ENCODE measurements around the gene ASGR2.
"Not testable (repeated sequence)": the region's sequence is repeated elsewhere in the genome, so short reads cannot be mapped to it uniquely, and the experiment has no call there.

Gene ASGR2

GRCh38 chr17:7126386-7126785, 11.8 kb upstream of the ASGR2 start:
- not testable (repeated sequence) for DNase-seq (ENCODE audit: low read depth in 4 of 4, low spot score in 1 of 4)

GRCh38 chr17:7124923-7125322, 10.3 kb upstream of the ASGR2 start:
- no peak for DNase-seq (ENCODE audit: low read depth in 4 of 4, low spot score in 1 of 4)

DNA sequence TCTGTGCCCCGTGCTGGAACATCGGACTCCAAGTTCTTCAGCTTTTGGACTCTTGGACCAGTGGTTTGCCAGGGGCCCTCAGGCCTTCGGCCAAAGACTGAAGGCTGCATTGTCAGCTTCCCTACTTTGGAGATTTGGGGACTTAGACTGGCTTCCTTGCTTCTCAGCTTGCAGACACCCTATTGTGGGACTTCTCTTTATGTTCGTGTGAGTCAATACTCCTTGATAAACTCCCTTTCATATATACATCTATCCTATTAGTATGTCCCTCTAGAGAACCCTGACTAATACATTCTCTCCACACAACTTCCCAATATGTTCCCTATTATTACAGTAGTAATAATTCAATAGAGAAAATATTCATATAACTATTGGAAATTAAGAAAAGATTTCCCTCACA, 9.2 kb upstream of the ASGR2 start:
- no peak for DNase-seq (ENCODE audit: low read depth in 4 of 4, low spot score in 1 of 4)

DNA sequence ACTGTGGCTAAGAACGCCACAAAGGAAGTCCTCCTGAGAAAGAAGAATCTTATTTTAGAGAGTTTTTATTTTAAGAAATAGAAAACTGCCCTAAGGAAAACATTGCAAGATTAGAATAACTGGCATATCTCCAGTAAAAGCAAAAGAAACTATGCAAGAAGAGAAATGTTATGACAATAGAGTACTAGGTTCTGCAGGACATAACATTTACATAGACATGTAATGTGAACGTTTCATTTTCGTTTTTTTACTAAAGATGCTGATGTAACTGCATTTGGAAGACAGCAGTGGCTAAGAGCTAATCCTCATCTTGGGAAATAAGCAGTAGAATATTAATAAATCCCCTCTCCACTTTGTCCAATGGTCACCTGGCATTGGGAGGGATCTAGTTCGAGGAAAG, 7.8 kb upstream of the ASGR2 start:
- DNase-seq (ENCODE audit: low read depth in 4 of 4, low spot score in 1 of 4): no peak

DNA sequence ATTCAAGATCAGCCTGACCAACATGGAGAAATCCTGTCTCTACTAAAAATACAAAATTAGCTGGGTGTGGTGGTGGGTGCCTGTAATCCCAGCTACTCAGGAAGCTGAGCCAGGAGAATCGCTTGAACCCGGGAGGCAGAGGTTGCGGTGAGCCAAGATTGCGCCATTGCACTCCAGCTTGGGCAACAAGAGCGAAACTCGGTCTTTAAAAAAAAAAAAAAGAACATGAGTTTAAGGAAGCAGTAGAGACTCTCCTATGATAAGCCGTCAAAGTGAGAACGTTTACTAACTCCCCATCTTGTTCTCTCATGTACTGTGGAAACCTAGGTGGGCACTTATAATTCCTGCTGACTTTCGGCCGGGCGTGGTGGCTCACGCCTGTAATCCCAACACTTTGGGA, 6.0 kb upstream of the ASGR2 start:
- DNase-seq (ENCODE audit: low read depth in 4 of 4, low spot score in 1 of 4): not testable (repeated sequence)

GRCh38 chr17:7120123-7120522, 5.5 kb upstream of the ASGR2 start:
- DNase-seq (ENCODE audit: low read depth in 4 of 4, low spot score in 1 of 4): no peak

- DNase-seq (ENCODE audit: low read depth in 4 of 4, low spot score in 1 of 4): no peak
These were observed 4.7 kb upstream of the ASGR2 start for GRCh38 chr17:7119314-7119713.

GRCh38 chr17:7114875-7115614, 423 bp upstream of the ASGR2 start:
- DNase-seq (ENCODE audit: low read depth in 4 of 4, low spot score in 1 of 4): no peak

DNA sequence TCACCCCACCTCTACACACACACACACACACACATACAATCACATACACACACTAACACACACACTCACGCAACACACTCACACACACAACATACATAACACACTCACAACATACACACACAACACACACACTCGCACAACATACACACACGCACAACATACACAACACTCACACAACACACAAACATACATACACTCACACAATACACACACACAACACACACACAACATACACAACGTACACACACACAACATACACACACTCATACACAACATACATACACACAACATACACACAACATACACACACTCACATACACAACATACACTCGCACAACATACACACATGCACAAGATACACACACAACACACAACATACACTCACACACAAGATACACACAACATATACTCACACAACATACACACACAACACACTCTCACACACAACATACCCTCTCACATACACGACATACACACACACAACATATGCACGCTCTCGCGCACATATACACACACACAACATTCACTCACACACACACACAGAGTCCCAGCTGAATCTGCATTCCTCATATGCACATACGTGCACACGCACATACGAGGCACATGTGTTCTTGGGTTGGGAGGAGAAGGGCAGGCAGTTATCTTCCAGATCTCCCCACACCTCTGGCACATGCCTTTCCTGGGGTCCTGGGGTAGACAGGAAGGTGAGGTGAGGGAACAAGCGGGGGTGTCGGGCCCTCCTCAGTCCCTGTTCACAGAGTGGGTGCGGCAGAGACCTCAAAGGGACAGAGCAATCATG, 1.1 kb downstream of the ASGR2 start:
- DNase-seq (ENCODE audit: low read depth in 4 of 4, low spot score in 1 of 4): no peak

GRCh38 chr17:7112510-7113108, 2.0 kb downstream of the ASGR2 start:
- DNase-seq (ENCODE audit: low read depth in 4 of 4, low spot score in 1 of 4): no peak

- DNase-seq (ENCODE audit: low read depth in 4 of 4, low spot score in 1 of 4): no peak
These were observed 2.7 kb downstream of the ASGR2 start for GRCh38 chr17:7111784-7112509.

DNA sequence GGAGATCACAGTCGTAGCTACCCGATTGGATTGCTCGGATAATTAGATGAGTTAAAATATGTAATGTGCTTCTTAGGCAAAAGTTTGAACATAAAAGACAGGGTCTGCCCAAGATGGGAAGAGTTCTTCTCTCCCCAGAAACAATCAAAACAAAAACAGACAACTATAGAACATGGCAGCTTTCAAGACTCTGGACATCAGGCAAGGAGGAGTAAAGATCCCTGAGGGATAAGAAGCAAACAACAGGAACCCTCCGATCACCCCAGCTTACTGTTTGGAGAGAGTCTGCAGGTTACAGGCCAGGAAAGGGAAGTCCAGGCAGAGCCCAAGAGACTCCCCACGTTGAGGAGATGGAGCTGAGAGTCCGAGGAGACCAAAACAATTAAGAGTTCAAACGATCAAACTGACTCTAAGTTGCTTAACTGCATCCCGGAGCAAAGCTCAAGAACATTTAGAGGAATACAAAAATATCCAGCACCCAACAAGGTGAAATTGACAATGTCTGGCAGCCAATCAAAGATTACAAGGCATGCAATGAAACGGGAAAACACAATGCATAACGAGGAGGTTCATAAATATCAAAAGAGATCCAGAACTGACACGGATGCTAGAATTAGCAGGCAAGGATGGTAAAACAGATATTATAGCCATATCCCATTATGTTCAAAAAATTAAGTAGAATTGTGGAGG, 3.9 kb downstream of the ASGR2 start:
- no peak for DNase-seq (ENCODE audit: low read depth in 4 of 4, low spot score in 1 of 4)

- DNase-seq (ENCODE audit: low read depth in 4 of 4, low spot score in 1 of 4): no peak
These were observed 4.9 kb downstream of the ASGR2 start for GRCh38 chr17:7109461-7110322.

DNA sequence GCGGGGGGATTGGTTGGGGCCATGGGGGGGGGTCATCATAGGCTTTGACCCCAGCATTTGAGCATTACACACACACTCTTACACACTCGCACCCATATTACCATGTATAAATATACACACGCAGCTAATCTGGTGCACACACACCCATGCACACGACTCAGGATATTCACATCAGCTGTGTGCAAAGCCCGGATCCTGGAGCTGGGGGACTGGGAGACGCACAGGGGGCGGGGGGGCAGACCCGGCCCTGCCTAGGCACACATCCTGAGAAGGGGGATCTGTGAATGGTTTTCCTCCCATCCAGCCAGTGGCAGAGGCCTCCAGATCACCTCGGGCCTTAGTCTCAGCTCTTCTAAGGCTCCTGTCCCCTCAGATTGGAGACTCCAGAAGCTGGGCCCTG, 5.6 kb downstream of the ASGR2 start:
- DNase-seq (ENCODE audit: low read depth in 4 of 4, low spot score in 1 of 4): no peak

- DNase-seq (ENCODE audit: low read depth in 4 of 4, low spot score in 1 of 4): no peak
These were observed 6.1 kb downstream of the ASGR2 start for GRCh38 chr17:7108560-7108925.

- DNase-seq (ENCODE audit: low read depth in 4 of 4, low spot score in 1 of 4): no peak
These were observed 6.6 kb downstream of the ASGR2 start for GRCh38 chr17:7107795-7108559.

DNA sequence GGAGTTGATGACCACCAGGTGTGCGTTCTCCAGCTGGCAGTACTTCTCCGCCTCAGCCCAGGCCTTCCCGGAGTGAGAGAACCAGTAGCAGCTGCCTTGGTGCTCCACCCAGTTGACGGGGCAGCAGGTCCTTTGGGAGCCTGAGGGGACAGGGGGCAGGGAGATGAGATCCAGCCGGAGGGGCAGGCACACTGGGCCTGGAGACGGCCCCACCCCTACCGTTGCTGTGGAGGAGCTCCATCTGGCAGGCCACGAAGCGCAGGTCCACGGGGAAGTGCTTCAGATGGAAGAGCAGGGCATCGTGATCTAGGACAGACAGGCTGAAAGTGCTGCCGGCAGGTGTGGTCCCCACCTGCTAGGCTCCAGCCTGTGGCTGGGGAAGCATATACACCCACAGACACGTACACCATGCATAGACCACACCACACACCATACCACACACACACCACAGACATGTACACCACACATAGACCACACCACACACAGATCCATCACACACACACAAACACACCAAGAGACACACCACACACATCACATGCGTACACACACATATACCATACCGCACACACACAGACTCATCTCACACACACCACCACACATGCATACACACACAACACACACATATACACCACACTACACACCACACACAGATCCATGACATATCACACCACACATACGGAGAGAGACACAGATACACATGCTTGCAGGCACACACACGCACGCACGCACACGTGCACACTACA, 7.4 kb downstream of the ASGR2 start:
- no peak for DNase-seq (ENCODE audit: low read depth in 4 of 4, low spot score in 1 of 4)

DNA sequence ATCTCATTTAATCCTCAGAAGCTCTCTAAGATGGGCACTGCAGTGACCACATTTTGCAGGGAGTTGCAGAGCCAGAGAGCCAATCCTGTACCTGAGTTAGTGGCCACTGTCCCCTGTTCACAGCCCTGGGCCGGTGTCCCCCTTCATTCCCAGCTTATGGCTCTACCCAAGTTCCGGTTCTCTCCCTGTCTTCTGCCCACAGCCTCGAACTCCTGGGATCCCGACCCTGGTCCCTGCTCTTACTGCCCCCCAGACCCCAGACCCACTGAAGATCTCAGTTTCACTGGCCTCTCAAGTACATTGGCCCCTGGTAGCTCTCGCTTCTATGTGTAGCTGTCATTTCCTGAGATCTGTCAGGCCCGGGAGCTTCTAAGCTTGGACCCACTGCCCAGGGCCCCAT, 12.2 kb downstream of the ASGR2 start:
- no peak for DNase-seq (ENCODE audit: low read depth in 4 of 4, low spot score in 1 of 4)

- no peak for DNase-seq (ENCODE audit: low read depth in 4 of 4, low spot score in 1 of 4)
These were observed 13.1 kb downstream of the ASGR2 start for GRCh38 chr17:7101531-7101930.

All from stimulated activated CD4-positive, alpha-beta T cell treated with anti-CD3 and anti-CD28 coated beads, Interleukin-1b, Interleukin-23, amount 100 ng/mL, for 24 hours (primary cell).